Activated CD4-positive, CD25-positive, alpha-beta regulatory T cell treated with anti-CD3 and anti-CD28 coated beads, Interleukin-2, amount 50 U/mL, for 24 hours (primary cell): Measurements from ENCODE around the gene AFF3.

Experiments
- ATAC-seq, 2 donors: fragments of 150-1000 bp; cut with Tn5 transposase; one replicate each; pipeline ENCODE4 v1.10.0; 2021; ENCODE audit warnings: mild to moderate bottlenecking in 1 of 2, moderate library complexity in 1 of 2

Gene AFF3

DNA sequence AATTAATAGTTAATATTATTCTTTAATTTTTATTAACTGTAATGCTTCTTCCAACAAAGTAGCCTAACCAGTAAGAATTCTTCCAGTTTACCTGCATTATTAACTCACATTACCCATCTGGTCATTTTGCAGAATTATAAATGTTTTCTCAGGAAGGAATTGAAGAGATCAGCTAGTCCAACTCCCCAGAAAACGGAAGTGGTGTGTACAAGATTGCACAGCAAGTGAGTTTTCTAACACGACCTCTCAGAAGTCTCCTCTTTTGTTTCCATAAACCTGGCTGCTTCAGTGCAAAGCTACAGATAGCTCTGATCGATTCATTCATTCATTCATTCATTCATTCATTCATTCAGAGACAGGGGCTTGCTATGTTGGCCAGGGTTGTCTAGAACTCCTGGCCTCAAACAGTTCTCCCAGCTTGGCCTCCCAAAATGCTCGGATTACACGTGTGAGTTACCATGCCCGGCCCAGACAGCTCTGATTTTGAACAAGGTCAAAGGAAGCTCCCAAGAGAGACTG is 523.8 kb downstream of the AFF3 start:
- no peak for ATAC-seq

DNA sequence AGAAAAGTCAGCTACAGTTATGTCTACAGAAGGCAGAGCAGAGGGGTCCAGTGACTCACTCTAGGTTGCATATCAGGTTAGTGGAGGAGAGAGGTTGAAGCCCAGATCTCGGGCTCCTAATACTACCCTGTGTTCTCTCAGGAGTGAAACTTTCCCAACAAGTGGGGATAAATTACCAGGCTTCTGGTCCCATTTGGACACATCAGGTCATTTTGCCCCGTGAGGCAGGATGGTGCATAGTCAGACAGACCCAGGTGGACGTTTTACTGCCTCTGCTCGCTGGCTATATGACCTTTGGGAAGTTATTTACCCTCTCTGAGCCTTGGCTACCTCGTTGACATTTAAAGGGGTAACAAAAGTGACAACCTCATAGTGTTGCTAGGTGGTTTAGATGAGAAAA is 524.6 kb downstream of the AFF3 start:
- ATAC-seq, result no peak

- ATAC-seq, result no peak
Observed at GRCh38 chr2:99615247-99615771, 527.1 kb downstream of the AFF3 start.

DNA sequence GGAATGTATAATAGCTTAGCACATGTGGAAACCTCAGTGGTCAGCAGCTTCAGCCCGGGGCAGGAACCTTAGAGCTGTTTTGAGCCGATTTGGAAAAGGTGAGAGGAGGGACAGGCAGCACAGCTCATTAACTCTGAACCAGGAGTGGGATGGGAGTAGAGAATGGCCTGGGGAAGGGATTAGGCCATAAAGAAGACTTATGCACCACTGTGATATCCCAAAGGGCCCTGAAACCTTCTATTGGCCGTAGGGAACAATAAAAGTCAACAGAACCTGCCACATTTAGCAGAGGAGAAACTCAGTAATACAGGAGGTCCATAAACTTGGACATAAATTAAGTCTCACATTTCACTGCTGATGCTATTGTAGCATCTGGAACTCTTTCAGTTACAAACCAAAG is 528.4 kb downstream of the AFF3 start:
- no peak for ATAC-seq

DNA sequence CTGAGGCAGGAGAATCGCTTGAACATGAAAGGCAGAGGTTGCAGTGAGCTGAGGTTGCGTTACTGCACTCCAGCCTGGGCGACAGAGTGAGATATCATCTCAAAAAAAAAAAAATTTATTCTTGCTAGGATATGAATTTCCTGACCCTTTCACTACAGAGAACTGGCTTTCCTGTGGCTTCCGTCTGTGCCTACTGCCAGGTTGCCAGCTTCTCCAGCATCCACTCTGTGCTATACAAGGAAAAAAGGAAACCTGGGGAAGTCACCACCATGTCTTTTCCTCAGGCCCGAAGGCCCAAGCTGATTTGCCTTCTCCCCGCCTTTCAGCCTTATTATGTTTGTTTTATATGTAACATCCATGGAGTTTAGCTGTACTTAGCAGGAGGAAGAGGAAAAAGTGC is 530.6 kb downstream of the AFF3 start:
- no peak for ATAC-seq

DNA sequence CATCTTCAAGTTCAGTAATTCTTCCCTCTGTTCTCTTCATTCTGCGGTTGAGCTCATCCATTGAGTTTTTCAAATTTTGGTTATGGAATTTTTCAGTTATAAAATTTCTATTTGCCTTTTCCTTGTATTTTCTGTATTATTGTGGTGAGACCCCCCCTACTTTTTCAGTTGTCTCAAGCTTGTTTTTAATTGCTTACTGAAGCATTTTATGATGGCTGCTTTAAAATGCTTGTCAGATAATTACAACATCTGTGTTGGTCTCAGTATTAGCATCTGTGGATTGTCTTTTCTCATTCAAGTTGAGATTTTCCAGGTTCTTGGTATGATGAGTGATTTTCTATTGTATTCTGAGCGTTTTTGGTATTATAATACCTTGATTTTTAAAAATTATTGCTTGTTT is 531.4 kb downstream of the AFF3 start:
- no peak for ATAC-seq

- no peak for ATAC-seq
Observed at GRCh38 chr2:99609851-99610381, 532.5 kb downstream of the AFF3 start.

DNA sequence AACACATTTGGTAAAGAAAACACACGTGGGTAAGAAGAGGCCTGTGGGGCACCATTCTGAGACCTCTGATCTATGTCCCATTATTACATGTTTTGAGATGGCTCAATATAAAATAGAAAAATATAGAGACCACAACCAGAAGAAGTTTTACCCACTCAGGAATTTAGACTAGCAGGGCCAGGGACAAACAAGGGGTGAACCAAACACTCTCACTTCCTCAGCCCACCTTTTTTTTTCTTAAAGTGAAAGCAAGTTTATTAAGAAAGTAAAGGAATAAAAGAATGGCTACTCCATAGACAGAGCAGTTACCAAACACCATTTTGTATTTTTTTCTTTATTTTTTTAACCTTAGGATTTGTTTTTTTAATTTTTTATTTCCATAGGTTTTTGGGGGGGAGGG is 533.5 kb downstream of the AFF3 start:
- no peak for ATAC-seq

DNA sequence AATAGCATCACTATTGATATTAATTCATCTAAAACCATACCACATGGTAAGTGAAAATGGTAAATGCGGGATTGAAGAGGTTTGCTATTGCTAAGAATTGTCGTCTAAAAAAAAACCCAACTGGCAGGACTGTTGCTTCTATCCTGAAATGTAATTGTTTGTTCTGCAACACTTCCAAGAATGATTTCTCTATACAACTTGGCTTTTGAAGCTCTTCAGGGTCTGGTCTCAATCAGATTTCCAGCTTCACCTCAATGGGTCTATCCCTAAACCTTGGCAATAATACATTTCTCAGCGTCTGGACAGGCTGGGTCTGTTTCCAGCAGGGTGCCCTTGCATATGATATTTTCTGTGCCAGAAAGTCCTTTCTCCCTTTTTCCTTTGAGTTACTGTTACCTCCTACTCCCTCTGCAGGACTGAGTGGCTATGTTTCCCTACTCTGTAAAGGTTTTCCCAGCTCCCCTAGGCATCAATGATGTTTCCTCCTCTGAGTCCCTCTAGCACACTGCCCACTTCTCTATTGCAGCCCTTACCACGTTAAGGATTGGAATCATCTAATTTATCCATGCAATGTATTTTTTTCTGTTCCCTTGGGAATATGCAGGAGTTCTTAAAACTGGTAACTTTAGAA is 534.4 kb downstream of the AFF3 start:
- no peak for ATAC-seq

- ATAC-seq, result no peak
Observed at GRCh38 chr2:99607454-99607853, 534.9 kb downstream of the AFF3 start.

DNA sequence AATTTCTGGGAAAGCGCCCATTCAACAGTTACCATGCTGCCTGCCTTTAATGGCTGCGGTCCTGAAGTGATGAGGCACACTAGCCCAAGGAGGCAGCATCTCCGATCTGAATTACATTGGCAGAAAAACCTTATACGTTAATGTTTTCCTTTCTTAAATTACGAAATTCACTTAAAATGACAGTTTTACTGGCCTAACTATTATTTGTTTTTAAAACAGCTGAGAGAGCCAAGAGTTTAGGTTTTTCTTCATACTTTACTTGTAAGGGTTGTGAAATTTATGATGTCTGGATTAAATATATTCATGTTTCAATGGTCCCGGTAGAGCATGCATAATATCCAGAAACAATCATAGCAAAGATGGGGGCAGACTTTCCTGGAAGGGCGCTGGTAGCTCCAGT is 537.4 kb downstream of the AFF3 start:
- no peak for ATAC-seq

- ATAC-seq, result no peak
Observed at GRCh38 chr2:99602476-99602875, 539.9 kb downstream of the AFF3 start.

GRCh38 chr2:99600981-99601651 is 541.3 kb downstream of the AFF3 start:
- no peak for ATAC-seq

DNA sequence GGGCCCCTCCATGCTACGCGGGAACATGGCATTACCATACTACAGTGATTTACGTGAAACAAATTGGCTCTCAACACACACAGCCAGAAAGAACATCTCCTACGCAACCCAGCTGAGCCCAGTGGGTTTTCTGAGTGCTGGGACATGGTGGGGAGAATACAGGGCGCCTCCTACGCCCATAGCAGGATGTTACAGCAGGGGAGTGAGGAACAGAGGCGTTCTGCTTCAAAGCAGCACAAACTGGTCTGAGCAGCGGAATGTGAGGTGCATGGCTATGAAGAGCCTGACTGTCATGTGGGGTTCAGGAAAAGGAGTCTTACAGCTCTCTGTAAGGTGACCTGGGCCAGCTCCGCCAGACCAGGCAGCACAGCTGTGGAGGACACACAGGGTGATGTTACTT is 543.9 kb downstream of the AFF3 start:
- no peak for ATAC-seq

- no peak for ATAC-seq
Observed at GRCh38 chr2:99597616-99598015, 544.8 kb downstream of the AFF3 start.

GRCh38 chr2:99595373-99595772 is 547.0 kb downstream of the AFF3 start:
- no peak for ATAC-seq

DNA sequence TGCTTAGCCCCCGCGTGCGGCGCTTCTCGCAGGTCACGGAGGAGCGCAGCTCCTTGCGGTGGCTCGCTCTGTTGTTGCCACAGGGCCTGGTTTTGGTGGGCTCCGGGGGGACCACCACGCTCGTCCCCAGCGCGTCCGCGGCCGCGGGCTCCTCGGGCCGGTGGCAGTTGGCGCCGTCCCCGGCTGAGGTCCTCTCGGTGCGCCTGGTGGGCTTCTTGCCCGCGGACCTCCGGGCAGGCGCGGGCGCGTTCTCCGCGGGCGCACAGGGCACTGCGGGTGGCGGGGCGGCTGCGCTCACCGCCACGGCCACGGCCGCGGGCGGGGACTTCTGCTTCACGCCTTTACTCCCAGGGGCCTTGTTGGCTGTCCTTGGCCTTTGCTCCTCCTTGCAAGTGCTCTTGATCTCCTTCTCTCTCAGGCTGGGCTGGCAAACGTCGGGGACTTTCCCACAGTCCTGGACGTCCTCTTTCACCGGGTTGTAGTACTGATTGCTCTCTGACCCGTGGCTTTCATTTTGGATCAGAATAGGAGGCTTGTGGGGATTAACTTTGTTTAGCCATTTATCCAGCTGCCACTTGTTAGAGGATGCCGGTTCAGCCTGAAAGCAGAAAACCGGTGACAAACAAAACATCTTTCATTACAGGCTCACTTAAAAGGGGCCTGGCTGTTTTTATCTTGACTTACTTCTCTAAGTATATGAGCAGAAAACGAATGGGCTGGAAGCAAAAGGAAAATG is 548.5 kb downstream of the AFF3 start:
- no peak for ATAC-seq

DNA sequence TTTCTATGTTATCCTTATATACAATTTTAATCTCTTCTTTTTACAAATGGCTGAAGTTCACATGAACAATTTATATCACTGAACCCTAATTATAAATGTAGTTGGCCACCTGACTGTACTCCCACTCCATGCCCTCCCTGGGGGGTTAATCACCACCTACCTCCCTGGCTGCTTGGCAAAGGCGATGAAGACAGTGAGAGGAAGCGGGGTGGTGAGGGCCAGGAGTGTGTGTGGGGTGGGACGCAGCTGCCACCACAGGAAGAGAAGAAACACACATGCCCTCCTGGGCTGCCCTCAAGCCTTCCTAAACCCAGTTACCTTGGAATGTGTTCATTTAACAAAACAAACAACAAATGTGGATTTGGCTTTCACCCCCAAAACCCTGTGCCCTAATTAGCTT is 565.6 kb downstream of the AFF3 start:
- no peak for ATAC-seq

- ATAC-seq, result peak in 1 of 2 donors; percentile 41
Observed at GRCh38 chr2:99573634-99574251, 568.6 kb downstream of the AFF3 start.

DNA sequence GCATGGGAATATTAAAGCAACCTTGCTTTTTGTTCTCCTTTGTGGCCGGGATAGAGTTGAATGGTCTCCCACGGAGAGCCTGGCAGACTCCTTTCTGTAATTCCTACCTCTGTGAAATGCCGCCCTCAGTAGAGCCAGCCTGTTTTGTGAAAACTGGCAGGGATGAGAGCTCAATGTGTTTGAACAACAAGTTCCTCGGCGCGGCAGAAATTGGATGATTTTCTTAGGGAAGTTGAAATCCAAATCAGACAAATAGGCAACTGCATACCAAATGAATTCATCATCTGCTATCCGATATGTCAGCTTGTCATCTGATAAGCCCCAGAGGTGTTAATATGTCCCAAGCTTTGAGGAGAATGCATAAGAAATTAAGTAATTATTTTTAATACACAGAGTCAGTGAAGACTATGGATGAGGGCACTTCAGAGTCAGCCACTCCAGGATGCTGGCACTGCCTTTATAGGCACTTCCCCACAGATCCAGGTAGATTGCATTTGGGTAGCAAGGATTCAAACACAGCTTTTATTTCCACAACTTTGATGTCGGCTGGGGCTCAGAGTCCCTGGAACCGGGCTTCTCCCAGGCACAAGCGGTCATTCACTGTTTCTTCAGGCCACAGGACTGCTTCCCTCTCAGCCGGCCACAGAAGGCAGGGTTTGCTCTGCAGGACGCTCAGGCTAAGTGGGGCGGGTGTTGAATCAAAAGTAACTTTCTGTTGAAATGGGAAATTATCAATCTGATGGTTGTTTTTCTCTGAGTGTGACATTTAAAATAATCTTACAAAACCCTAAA is 569.8 kb downstream of the AFF3 start:
- no peak for ATAC-seq

DNA sequence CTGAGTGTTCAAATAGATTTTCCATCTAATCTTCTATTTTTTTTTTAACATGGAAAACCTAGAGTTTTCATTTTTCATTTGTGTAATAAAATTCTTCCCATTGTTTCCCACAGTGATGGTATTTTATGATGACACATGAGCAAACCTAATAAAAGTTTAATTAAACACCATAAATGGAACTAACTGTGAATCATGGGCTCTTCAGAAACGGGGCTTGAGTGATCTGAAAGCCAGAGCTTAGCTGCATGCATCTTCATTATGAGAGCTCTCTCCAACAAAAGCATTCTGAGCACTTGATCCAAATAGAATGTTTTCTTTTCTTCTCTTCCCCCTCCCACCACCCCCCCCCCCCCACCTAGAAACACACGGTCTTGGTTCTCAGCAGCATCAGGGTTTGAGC is 570.4 kb downstream of the AFF3 start:
- no peak for ATAC-seq

DNA sequence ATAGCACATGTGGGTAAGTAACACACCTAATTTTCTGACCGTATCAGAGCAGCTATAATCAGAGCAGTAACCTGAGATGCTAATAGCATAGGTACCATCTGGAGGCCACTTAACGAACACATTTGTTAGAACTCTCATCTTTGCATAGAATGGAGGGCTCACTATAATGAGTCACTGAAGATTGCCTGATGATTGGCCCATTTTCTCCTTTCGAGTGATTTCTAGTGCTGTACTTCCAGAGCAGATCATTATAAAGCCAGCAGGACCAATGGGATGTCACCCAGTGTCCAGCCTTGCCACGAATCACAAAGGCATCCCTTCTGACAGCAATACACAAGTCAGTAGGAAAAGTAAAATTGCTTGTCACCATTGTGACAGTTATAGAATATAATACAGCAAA is 570.9 kb downstream of the AFF3 start:
- no peak for ATAC-seq
